ENCODE results near the gene ECM2.
"Not testable (repeated sequence)": the region's sequence is repeated elsewhere in the genome, so short reads cannot be mapped to it uniquely, and the experiment has no call there.

ECM2 gene

GRCh38 chr9:92535940-92536850, at the start of gene ECM2:
ECM2 (minus strand) TSS chr9:92535990; CDS start chr9:92522866, 13,124 bp downstream.
- no peak for DNase-seq

GRCh38 chr9:92576175-92576574, 40.4 kb upstream of the ECM2 start:
- no peak for DNase-seq

- DNase-seq, result not testable (repeated sequence)
Measured at GRCh38 chr9:92573612-92574011, 37.8 kb upstream of the ECM2 start.

GRCh38 chr9:92571871-92572270, 36.1 kb upstream of the ECM2 start:
- DNase-seq, result not testable (repeated sequence)

GRCh38 chr9:92564982-92565381, 29.2 kb upstream of the ECM2 start:
- no peak for DNase-seq

- DNase-seq, result no peak
Measured at GRCh38 chr9:92564504-92564903, 28.7 kb upstream of the ECM2 start.

- DNase-seq, result no peak
Measured at GRCh38 chr9:92563116-92564100, 27.6 kb upstream of the ECM2 start.

GRCh38 chr9:92562461-92562967, 26.7 kb upstream of the ECM2 start:
- DNase-seq, result no peak

GRCh38 chr9:92561374-92562330, 25.9 kb upstream of the ECM2 start:
- no peak for DNase-seq

GRCh38 chr9:92558612-92559374, 23.0 kb upstream of the ECM2 start:
- DNase-seq, result no peak

- no peak for DNase-seq
Measured at GRCh38 chr9:92550765-92551164, 15.0 kb upstream of the ECM2 start.

- DNase-seq, result no peak
Measured at GRCh38 chr9:92547356-92547755, 11.6 kb upstream of the ECM2 start.

- DNase-seq, result no peak
Measured at GRCh38 chr9:92545002-92545510, 9.3 kb upstream of the ECM2 start.

GRCh38 chr9:92543972-92544371, 8.2 kb upstream of the ECM2 start:
- DNase-seq, result no peak

GRCh38 chr9:92538541-92538940, 2.8 kb upstream of the ECM2 start:
- no peak for DNase-seq

- DNase-seq, result no peak
Measured at GRCh38 chr9:92534674-92535073, 1.1 kb downstream of the ECM2 start.

- DNase-seq, result no peak
Measured at GRCh38 chr9:92534204-92534603, 1.6 kb downstream of the ECM2 start.

- no peak for DNase-seq
Measured at GRCh38 chr9:92530893-92531292, 4.9 kb downstream of the ECM2 start.

- no peak for DNase-seq
Measured at GRCh38 chr9:92529124-92529523, 6.7 kb downstream of the ECM2 start.

- no peak for DNase-seq
Measured at GRCh38 chr9:92528522-92528849, 7.3 kb downstream of the ECM2 start.

GRCh38 chr9:92527832-92528521, 7.8 kb downstream of the ECM2 start:
- no peak for DNase-seq
